ENCODE measurements around the gene AKT2.
A peak's percentile ranks its signal among the peaks of the same experiment; 100 is the strongest.

Gene AKT2

DNA sequence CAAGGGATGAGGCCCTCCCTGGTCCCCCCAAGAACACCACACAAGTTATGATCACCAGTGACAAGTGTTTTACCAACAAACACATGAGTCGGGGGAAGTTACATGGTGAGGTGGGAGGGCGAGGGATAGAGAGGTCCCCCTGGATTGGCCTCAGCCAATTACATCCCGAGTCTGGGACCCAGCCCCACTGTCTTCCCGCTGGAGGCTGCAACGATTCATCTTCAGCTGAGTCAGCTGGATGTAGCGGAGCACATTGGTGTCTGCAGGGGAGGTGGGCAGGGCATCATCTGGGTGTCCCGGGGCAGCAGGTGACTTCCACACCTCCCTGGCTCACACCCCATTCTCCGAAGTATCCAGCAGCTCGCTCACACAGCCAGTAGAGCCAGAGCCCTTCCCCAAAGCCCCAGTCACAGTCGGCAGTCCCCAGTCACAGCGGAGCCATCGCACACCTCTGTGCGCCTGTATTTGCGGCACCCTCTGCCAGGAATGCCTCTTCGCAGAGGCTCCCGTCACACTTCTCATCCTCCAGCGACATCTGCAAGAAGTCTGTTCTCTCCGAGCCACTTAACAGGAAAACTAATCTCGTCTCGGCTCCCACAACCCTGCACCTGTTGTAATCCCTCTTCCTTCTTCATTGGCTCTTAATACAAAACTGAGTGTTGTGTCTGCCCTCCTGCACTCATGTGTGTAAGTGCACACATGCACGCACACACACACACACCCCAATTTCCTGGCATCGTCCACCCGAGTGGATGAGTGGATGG lies 69.0 kb downstream of the AKT2 start:
- DNase-seq, result no peak

DNA sequence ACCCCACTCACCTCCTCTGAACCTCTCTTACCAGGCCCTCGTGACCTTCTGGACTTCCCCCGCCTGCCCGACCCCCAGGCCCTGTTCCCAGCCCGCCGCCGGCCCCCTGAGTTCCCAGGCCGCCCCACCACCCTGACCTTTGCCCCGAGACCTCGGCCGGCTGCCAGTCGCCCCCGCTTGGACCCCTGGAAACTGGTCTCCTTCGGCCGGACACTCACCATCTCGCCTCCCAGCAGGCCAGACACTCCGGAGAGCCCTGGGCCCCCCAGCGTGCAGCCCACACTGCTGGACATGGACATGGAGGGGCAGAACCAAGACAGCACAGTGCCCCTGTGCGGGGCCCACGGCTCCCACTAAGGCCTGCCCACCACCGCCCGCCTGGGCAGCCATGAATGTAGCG lies 70.2 kb downstream of the AKT2 start:
- no peak for DNase-seq

DNA sequence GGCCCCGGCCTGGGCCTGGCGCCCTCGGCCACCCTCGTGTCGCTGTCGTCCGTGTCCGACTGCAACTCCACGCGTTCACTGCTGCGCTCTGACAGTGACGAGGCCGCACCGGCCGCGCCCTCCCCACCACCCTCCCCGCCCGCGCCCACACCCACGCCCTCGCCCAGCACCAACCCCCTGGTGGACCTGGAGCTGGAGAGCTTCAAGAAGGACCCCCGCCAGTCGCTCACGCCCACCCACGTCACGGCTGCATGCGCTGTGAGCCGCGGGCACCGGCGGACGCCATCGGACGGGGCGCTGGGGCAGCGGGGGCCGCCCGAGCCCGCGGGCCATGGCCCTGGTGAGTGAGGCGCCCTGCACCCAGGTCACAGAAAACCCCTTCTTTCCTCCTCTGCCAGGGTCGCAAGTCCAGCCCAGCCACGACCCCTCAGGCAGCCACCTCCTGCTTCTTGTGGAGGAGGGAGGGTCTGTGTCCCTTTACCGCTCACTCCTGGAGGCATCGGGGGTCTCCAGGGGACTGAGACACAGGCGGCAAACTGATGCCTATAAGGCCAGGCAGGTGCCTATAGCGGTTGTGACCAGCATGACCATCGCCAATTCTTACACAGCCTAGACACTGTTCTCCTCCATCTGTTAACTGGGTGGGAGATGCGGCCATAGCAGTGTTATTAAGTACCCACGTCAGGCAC lies 71.1 kb downstream of the AKT2 start:
- DNase-seq, result no peak

DNA sequence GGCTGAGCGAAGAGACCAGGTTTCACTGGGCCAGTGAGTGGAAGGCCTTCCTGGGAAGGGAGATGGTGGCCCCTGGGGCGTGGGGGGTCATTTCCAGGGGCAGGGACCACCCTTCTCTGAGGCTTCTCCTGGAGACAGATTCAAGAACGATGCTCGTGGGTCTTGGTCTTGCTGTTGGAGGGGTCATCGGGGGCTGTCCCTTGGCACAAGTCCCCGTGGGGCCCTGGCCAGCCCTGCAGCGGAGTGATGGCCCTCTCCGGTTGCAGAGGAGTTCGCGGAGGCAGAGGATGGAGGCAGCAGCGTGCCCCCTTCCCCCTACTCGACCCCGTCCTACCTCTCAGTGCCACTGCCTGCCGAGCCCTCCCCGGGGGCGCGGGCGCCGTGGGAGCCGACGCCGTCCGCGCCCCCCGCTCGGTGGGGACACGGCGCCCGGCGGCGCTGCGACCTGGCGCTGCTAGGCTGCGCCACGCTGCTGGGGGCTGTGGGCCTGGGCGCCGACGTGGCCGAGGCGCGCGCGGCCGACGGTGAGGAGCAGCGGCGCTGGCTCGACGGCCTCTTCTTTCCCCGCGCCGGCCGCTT lies 71.8 kb downstream of the AKT2 start:
- DNase-seq, result no peak

DNA sequence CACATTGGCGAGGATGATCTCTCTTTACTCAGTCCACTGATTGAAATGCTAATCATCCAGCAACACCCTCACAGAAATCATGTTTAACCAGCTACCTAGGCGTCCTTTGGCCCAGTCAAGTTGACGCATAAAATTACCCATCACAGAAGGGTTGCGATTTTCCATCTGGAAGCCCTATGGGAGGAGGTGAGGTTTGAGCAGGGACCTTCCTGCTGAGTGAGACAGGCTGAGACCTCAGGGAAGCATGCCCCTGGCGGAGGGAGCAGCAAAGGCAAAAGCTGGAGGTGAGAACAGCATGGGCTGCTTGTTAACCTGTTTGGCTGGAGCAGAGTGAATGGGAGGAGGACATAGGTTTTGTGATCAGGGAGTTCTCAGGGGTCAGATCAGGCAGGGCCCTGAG lies 74.3 kb downstream of the AKT2 start:
- no peak for DNase-seq

DNA sequence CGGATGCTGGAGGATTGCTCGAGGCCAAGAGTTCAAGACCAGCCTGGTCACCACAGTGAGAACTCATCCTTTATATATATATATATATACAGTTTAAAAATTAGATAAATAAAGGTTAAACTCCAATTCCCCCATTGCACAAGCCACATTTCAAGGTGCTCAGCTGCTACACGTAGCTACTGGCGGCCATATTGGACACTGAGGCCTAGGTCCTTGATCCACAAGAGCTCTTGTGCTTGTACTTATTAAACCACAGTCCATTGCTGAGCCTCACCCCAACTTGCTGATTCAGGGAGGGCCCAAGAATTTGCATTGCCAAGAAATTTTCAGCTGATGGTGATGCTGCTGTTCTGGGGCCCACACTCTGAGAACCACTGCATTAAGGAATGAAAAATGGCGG lies 76.5 kb downstream of the AKT2 start:
- no peak for DNase-seq

DNA sequence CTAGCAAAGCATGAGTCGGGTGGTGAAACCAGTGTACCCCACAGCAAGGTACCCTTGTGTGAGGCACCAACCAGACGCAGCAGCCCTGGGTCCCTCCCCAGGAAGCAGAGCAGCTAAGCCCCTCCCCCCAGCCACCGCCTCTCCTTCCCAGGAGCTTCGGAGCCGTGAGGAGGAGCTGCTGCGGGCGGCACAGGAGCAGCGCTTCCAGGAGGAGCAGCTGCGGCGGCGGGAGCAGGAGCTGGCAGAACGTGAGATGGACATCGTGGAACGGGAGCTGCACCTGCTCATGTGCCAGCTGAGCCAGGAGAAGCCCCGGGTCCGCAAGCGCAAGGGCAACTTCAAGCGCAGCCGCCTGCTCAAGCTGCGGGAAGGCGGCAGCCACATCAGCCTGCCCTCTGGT lies 79.4 kb downstream of the AKT2 start:
- DNase-seq, result no peak

DNA sequence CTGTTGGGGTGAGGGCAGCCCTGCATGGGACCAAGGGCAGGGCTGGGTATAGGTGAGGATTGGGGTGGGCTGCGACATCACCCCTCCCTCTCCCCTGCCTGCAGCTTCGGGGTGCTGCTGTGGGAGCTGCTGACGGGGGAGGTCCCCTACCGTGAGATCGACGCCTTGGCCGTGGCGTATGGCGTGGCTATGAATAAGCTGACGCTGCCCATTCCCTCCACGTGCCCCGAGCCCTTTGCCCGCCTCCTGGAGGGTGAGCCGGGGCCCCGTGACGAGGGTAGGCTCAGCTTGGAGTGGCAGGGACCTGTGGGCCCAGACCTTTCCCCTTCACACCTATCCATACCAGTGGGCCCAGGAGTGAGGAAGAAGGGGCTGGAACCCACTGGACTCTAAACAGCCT lies 80.8 kb downstream of the AKT2 start:
- DNase-seq, result no peak

DNA sequence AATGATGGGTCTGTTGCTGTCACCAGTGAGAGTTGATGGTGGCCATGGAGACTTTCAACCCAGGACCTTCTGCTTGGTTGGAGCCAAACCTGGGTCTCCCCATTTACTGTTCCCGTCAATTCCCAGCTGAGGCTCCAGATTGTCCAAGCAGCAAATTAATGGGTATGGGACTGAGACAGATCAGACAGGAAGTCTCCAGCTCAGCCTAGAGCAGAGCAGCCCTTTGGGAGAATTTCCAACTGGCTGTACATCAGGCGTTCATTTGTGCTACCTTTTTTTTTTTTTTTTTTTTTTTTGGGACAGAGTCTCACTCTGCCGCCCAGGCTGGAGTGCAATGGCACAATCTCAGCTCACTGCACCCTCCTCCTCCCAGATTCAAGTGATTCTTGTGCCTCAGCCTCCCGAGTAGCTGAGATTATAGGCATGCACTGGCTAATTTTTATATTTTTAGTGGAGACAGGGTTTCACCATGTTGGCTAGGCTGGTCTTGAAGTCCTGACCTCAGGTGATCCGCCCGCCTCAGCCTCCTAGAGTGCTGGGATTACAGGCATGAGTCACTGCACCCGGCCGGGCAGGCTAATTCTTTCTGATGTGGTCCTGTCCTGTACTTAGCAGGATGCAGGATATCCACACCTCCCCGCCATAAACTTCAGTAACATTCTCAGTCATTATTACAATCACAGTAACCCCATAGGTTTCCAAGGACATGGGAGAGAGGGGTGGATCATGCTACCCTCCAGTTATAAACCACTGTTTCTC lies 84.6 kb downstream of the AKT2 start:
- no peak for DNase-seq

DNA sequence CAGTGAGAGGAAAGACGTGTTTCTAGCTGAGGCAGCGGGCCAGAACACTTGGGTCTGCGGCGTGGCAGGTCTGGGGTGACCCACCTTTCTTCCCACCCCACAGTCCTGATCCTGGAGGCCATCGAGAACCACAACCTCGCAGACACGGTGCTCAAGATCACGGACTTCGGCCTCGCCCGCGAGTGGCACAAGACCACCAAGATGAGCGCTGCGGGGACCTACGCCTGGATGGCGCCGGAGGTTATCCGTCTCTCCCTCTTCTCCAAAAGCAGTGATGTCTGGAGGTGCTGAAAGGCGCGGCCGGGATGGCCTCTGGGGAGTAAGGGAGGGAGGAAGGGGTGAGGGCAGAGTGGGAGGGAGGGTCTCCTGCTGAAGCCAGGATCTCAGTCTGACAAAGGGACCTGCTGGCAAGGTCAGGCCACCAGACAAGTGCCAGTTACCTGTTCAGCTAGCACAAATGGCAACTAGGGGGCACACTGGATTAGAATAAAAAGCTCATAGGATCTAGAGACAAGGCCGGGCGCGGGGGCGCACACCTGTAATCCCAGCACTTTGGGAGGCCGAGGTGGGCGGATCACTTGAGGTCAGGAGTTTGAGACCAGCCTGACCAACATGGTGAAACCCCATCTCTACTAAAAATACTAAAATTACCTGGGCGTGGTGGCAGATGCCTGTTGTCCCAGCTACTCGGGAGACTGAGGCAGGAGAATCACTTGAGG lies 86.7 kb downstream of the AKT2 start:
- no peak for DNase-seq

DNA sequence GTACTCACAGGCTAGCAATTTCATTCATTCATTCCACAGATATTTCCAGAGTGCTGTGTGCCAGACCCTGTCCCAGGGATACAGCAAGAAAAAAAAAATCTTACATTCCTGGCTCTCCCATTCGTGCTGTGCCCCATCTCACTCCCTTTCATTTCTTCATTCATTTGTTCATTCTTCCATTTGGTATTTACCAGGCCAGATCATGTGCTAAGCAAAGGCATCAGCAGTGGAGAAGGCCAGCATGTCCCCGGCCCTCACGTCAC lies 91.6 kb downstream of the AKT2 start:
- DNase-seq, result no peak

DNA sequence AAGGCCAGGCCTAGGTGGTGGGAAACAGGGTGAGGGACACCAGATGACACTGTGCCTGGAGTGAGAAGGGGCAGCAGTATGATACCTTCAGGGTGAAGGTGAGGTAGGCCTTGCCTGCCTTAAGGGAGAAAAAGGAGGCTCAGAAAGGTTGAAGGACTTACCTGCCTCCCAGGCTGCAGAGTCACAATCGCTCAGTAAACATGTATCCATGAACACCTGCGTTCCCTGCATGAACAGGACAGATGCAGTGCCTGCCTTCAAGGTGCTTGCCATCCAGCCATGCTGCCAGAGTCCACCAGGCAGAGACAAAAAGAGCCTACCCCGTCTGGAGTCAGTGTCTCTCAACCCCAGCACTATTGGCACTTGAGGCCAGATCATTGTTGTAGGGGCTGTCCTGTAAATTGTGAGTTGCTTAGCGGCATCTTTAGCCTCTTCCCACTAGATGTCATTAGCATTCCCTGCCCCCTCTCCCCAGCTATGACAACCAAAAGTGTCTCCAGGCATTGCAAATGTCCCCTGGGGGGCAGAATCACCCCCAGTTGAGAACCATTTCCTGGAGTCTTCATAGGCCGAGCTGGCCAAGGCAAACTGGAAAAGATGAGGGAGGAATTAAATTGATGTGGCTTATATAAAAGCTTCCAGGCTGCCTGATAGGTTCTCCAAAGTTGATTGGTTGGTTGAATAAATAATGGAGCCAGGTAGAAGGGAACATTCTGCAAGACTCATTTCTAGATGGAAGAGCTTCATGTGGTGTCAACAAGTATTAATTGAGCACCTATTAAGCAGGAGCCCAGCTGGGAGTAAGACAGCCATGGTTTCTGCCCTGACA lies 92.2 kb downstream of the AKT2 start:
- no peak for DNase-seq

DNA sequence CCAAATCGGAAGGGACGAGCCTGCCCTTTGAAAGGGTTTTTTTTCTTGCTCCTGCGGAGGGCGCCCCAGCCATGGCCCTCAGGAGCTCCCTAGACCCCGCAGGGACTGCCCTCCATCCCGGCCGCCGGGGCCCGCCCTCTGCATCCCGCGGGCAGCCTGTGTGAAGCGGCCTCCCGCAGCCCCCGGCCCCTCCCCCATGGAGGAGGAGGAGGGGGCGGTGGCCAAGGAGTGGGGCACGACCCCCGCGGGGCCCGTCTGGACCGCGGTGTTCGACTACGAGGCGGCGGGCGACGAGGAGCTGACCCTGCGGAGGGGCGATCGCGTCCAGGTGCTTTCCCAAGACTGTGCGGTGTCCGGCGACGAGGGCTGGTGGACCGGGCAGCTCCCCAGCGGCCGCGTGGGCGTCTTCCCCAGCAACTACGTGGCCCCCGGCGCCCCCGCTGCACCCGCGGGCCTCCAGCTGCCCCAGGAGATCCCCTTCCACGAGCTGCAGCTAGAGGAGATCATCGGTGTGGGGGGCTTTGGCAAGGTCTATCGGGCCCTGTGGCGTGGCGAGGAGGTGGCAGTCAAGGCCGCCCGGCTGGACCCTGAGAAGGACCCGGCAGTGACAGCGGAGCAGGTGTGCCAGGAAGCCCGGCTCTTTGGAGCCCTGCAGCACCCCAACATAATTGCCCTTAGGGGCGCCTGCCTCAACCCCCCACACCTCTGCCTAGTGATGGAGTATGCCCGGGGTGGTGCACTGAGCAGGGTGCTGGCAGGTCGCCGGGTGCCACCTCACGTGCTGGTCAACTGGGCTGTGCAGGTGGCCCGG lies 93.1 kb downstream of the AKT2 start:
- peak; percentile 47 for DNase-seq

DNA sequence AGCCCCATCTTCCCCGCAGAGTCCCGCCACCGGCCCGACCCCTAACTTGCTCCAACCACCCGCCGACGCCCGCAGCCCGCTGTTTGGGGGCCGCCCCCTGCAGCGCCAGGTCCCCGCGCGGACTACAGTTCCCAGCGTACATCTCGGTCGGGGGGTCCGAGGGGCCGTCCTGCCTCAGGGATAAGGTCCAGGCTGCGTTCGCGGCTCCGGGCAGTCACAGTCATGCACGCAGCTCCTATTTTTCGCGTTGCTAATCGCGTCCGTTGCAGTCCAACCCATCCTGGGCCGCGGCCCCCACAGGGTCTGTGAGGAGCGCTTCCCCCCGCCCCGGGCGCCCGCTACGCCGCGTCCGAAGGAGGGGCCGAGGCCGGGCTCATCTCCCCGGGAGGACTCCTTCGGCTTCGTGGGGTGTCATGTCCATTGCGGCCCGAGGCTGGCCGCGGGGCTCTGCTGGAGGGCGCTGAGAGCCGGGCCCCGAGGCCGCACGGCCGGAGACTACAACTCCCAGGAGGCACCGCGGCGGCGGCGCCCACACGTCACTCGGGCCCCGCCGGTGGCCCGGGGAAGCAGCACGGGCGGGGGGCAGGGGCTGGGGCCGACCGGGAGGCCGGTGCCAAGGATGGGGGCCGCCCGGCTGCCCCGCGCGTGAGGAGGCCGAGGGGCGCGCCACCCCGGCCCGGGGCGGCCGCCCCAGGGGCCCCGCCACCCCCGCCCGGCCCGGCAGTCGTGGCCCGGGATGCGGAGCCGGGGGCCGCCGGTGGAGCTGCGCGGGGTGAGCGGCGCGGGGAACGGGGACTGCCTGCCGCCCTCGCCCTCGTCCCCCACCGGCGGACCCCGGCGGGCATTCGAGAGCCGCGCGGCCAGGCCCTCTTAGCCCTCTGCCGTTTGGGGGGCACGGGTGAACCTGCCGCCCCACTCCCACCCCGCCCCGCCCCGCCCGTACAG lies 94.0 kb downstream of the AKT2 start, which contains the start of gene MAP3K10:
Gene MAP3K10, plus strand, starts transcription at position 536 of the 945 bp plus-strand sequence. CDS start 606 bp downstream, outside the sequence.
- peak; percentile 83 for DNase-seq

DNA sequence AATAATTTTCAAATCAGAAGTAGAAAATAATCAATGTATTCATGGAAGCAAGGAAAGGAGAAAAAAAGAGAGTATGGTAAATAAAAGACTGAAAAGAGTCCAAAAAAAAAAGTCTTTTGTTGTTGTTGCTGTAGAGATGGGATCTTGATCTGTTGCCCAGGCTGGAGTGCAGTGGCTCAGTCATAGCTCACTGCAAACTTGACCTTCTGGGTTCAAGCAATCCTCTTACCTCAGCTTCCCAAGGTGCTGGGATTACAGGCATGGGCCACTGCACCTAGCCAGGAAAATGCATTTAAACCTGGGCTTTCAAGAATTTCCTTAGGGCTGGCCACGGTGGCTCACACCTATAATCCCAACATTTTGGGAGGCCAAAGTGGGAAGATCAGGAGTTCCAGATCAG lies 100.9 kb downstream of the AKT2 start:
- DNase-seq, result no peak
